ENCODE data around the gene APOC3.

Gene APOC3

DNA sequence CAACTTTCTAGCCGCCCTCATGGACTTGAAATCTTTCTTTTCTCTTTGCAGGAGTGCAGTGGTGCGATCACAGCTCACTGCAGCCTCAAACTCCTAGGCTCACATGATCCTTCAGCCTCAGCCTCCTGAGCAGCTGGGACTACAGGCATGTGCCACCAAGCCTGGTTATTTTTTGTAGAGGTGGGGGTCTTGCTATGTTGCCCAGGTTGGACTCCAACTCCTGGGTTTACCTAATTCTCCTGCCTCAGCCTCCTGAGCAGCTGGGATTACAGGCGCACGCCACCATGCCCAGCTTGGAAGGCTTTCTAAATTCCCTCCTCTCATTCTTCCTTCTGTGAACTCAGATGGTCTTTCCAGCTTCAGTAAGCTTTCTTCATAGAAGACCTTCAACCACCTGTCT lies 12.4 kb downstream of the APOC3 start:
- H3K36me3 ChIP-seq: peaks cover 35 to 42% (median 36%) of the 10 kb centered on the region in 3 donors

DNA sequence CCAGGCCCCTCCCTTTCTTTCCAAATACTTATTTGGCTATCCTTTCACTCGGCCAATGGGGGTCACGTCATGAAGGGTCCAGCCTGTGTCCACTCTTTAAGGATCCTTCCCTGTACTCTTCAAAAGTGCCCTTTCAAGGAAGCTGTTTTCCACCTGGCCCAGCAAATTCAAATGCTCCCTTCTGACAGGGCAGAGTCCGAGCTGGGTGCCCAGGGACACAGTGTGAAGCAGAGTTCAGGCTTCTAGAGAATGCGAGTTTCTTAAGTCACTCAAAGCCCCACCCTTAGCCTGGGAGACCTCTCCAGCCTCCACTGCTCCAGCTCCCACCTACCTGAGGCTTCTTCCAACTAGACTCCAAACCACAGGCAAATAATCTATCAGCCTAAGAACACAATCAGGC lies 13.2 kb downstream of the APOC3 start:
- Histone ChIP-seq H3K4me3 (no peak overlapping the region), H3K4me1 (no peaks in the 10 kb centered on the region), H3K27ac (no peak overlapping the region), H3K9me3 (no peaks in the 10 kb centered on the region), H3K27me3 (no peaks in the 10 kb centered on the region), H3K36me3 (peaks cover 41 to 50% (median 44%) of the 10 kb centered on the region in 3 donors)
- peak in 1 of 2 donors; percentile 42 for DNase-seq
- intact Hi-C loops (cut with DNase I; ENCODE audit: low total_unique reads): no loop called here
- TF ChIP-seq, protein P1, sequence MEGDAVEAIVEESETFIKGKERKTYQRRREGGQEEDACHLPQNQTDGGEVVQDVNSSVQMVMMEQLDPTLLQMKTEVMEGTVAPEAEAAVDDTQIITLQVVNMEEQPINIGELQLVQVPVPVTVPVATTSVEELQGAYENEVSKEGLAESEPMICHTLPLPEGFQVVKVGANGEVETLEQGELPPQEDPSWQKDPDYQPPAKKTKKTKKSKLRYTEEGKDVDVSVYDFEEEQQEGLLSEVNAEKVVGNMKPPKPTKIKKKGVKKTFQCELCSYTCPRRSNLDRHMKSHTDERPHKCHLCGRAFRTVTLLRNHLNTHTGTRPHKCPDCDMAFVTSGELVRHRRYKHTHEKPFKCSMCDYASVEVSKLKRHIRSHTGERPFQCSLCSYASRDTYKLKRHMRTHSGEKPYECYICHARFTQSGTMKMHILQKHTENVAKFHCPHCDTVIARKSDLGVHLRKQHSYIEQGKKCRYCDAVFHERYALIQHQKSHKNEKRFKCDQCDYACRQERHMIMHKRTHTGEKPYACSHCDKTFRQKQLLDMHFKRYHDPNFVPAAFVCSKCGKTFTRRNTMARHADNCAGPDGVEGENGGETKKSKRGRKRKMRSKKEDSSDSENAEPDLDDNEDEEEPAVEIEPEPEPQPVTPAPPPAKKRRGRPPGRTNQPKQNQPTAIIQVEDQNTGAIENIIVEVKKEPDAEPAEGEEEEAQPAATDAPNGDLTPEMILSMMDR (IDR thresholded peaks at IDR 0.05): no peak

More for the DNA sequence above, 12.4 kb downstream of the APOC3 start:
- Histone ChIP-seq H3K4me3 (no peak overlapping the region), H3K27me3 (no peaks in the 10 kb centered on the region), H3K4me1 (no peaks in the 10 kb centered on the region), H3K9me3 (no peaks in the 10 kb centered on the region), H3K27ac (no peak overlapping the region)
- DNase-seq: no peak
- intact Hi-C loops (cut with DNase I; ENCODE audit: low total_unique reads): no loop called here
- TF ChIP-seq, protein P1 (IDR thresholded peaks at IDR 0.05): no peak

DNA sequence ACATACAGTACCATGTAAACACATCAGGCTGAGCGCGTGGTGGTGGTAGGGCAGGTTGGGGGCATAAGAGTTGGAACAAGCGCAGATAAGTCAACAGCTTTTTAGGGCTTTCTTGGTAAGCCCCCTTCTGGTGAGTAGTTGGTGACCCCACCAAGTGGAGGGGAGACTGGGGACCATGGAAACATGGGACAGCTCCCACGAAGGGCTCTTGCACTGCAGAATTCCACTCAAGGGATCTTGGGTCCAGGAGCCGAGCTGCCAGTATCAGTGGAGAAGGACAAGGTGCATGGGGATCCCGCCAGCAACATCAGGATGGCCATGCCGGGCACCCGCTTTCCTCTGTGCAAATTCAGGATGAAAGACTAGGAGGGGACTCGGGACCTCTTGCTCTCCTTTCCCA lies 14.0 kb downstream of the APOC3 start:
- no peak overlapping the region for H3K4me3 ChIP-seq
- H3K9me3 ChIP-seq: no peaks in the 10 kb centered on the region
- intact Hi-C loops (cut with DNase I; ENCODE audit: low total_unique reads): no loop called here
- TF ChIP-seq, protein P1 (IDR thresholded peaks at IDR 0.05): no peak
- peaks cover 48 to 58% (median 50%) of the 10 kb centered on the region in 3 donors for H3K36me3 ChIP-seq
- H3K27me3 ChIP-seq: no peaks in the 10 kb centered on the region
- peak in 1 of 2 donors; percentile 51 for DNase-seq
- no peak overlapping the region for H3K27ac ChIP-seq
- H3K4me1 ChIP-seq: no peaks in the 10 kb centered on the region

DNA sequence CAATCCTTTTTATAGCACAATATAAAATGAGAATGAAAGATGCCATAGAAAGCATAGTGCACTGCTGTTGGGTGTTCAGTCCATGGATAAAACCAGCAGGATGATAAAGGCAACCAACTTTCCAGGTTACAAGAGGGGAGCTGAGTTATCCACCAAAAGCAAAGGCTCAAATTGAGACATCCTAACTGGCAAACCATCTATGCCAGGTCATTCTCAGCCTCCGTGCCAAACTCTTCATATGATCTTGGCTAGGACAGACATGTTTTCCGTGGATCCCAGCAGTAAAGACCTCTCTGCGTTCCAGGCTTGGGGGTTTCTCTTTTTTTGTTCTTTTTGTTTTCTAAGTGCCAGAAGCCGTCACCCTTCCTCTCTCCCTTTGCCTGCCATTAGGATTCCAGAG lies 15.0 kb downstream of the APOC3 start:
- intact Hi-C loops (cut with DNase I; ENCODE audit: low total_unique reads): no loop called here
- DNase-seq: no peak
- H3K4me3 ChIP-seq: no peak overlapping the region

DNA sequence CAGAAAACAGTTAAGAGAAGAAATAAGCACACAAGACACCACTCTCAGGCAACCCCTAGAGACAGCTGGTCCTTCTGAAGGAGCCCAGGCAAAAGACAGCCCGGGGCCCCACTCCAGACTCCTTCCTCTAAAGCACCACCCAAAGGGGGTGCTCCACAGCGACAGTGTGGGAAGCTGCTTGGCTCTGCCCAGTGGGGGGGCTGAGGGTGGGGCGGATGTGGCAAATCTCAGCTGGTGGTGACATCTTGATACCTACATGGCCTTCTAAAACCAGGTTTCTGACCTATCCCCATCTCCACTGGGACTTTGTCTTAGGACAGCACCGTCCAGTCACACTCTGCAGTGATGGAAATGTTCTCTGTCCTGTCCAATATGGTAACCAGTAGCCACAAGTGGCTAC lies 17.9 kb downstream of the APOC3 start:
- no peaks in the 10 kb centered on the region for H3K9me3 ChIP-seq
- TF ChIP-seq, protein P1 (IDR thresholded peaks at IDR 0.05): no peak

More for the DNA sequence above, 15.0 kb downstream of the APOC3 start:
- peaks cover 55 to 68% (median 58%) of the 10 kb centered on the region in 3 donors for H3K36me3 ChIP-seq
- H3K9me3 ChIP-seq: no peaks in the 10 kb centered on the region
- TF ChIP-seq, protein P1 (IDR thresholded peaks at IDR 0.05): no peak
- H3K4me1 ChIP-seq: no peaks in the 10 kb centered on the region
- H3K27ac ChIP-seq: no peak overlapping the region
- no peaks in the 10 kb centered on the region for H3K27me3 ChIP-seq

DNA sequence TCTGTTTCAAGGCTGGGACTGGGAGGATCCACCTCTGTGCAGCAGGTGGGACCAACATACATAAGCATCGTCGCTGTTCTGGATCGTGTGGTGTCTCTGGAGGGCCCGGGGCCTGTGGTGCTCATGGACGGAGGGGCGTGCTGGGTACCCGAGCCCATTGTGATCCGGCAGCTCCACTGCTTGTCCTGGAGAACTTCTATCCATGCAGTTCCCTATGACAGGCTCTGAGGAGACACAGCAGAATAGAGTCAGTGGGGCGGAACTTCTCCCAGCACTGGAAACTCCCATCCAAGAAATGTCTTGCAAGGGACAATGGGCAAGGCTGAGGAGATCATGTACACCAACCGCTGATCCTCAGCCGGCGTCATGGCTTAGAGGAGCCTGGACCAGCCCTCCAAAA lies 19.4 kb downstream of the APOC3 start:
- intact Hi-C loops (cut with DNase I; ENCODE audit: low total_unique reads): no loop called here
- Histone ChIP-seq H3K9me3 (no peaks in the 10 kb centered on the region), H3K4me1 (peaks cover 0 to 17% (median 6%) of the 10 kb centered on the region in 4 donors), H3K27me3 (no peaks in the 10 kb centered on the region), H3K4me3 (no peak overlapping the region), H3K36me3 (peaks cover 50 to 58% (median 51%) of the 10 kb centered on the region in 3 donors), H3K27ac (no peak overlapping the region)
- TF ChIP-seq, protein P1 (IDR thresholded peaks at IDR 0.05): no peak
- peak in 1 of 2 donors; percentile 57 for DNase-seq

More for the DNA sequence above, 17.9 kb downstream of the APOC3 start:
- DNase-seq: peak in 1 of 2 donors; percentile 45
- H3K4me3 ChIP-seq: no peak overlapping the region
- H3K36me3 ChIP-seq: peaks cover 55 to 72% (median 58%) of the 10 kb centered on the region in 3 donors
- no peaks in the 10 kb centered on the region for H3K27me3 ChIP-seq
- no peak overlapping the region for H3K27ac ChIP-seq
- H3K4me1 ChIP-seq: peaks cover 0 to 15% (median 4%) of the 10 kb centered on the region in 4 donors
- intact Hi-C loops (cut with DNase I; ENCODE audit: low total_unique reads): no loop called here
